OCI-LY7 (cell line): ENCODE data around the gene FBLN5.

Experiments
- CTCF ChIP-seq: fragments of 200-600 bp; sonication (generic); conservative IDR thresholded peaks from 2 replicates; pipeline ENCODE4 v1.5.1; 2014; ENCODE audit warnings: mild to moderate bottlenecking, antibody characterized with exemption, low read length, moderate library complexity, mixed read lengths
- EZH2phosphoT487 ChIP-seq: fragments of 200-600 bp; sonication (generic); IDR thresholded peaks from 2 replicates; pipeline ENCODE4 v1.6.1; 2018; ENCODE audit warnings: low read depth, borderline replicate concordance, mild to moderate bottlenecking, mixed run types, antibody characterized with exemption, low read length, moderate library complexity, mixed read lengths

- TF ChIP-seq CTCF (no peak), EZH2phosphoT487 (no peak)
Observed at GRCh38 chr14:91884664-91885063, 62.8 kb downstream of the FBLN5 start.
